Measurements from ENCODE around the gene TNNI3K.

The TNNI3K gene

GRCh38 chr1:74452035-74452434 lies 216.8 kb downstream of the TNNI3K start:
- DNase-seq: no peak

- DNase-seq: no peak
These were observed 218.1 kb downstream of the TNNI3K start for GRCh38 chr1:74453277-74453676.

DNA sequence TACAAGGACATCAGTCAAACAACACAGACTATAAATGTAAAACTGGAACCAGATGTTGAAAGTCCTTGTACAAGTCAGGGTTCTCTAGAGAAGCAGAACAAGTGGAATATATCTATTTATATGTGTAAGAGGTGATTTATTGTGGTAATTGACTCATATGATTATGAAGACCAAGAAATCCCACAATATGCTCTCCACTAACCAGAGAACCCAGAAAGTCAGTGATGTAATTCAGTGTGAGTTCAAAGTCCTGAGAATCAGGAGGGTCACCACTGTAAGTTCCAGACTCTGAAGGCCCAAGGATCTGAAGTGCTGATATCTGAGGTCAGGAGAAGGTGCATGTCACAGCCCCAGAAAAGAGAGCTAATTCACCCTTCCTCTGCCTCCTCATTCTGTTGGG lies 220.2 kb downstream of the TNNI3K start:
- DNase-seq: no peak

GRCh38 chr1:74457253-74457652 lies 222.1 kb downstream of the TNNI3K start:
- DNase-seq: no peak

DNA sequence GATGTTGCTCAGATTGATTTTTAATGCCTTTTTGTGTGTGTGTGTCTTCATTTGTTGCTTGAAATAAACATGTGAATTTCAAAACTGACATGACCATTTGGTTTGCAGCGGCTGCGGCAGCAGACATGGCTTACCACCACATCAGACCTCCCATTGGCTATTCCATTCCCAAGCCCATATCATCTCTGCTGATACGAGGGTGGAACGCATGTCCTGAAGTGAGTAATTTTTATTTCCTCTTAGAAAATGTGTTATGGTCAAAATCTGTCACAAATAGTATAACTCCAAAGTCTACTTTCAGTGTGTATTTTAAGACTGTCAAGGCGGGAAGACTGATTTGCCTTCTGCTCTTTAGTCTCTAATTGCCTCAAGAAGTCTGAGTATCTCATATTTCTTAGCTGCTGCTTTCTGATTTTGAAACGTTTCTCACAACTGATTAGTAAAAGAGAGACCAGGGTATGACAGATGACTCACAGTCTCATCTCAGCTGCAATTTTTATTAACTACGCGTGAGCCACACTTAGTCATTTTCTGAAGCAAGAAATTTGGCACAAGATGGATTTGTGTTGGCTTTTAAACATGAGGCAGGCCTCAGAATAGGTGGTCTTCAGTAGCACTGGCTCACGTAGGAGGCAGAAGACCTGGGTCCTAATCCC lies 228.3 kb downstream of the TNNI3K start:
- no peak for DNase-seq

- no peak for DNase-seq
These were observed 228.8 kb downstream of the TNNI3K start for GRCh38 chr1:74464037-74464436.

GRCh38 chr1:74465193-74465681 lies 230.1 kb downstream of the TNNI3K start:
- DNase-seq: no peak

GRCh38 chr1:74467786-74468377 lies 232.7 kb downstream of the TNNI3K start:
- no peak for DNase-seq

GRCh38 chr1:74468982-74469603 lies 233.9 kb downstream of the TNNI3K start:
- no peak for DNase-seq

DNA sequence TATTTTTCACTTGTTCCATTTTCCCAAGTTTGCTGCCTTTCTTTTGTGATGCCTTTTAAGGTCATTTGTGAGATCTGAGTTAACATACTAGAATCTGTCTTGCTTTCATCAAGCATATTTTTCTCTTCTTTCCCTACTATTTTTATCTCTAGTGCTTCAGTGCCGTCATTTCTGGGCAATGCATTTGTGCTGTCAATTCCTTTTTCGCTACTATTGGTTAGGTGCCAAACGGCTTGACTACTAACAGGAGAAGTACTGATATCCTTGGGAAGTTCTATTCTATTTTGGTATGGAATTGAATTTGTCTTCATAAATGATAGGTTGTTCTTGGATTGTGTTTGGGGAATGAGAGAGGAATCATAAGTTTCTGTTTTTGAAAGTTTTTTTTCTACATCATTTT lies 235.1 kb downstream of the TNNI3K start:
- DNase-seq: no peak

- no peak for DNase-seq
These were observed 235.7 kb downstream of the TNNI3K start for GRCh38 chr1:74470936-74471335.

DNA sequence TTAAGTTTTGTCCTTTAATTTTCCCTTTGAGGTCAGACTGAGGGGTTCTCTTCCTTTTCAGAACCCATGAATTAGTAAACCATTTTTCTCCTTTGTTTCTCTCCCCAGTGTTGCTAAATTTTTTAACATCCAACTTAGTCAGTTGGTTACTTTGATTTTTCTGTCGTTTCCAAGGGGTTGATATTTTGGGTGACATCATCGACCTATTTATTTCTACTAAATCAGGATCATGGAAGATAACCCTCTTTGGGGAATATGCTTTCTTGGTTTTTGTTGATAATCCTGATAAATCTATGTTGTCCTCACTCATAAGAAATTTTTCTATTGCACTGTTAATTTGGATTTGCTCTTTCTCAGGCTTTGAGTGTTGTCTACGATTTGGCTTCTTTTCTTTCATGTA lies 236.3 kb downstream of the TNNI3K start:
- DNase-seq: no peak

- DNase-seq: no peak
These were observed 239.4 kb downstream of the TNNI3K start for GRCh38 chr1:74474585-74474984.

- no peak for DNase-seq
These were observed 243.8 kb downstream of the TNNI3K start for GRCh38 chr1:74478979-74479378.

DNA sequence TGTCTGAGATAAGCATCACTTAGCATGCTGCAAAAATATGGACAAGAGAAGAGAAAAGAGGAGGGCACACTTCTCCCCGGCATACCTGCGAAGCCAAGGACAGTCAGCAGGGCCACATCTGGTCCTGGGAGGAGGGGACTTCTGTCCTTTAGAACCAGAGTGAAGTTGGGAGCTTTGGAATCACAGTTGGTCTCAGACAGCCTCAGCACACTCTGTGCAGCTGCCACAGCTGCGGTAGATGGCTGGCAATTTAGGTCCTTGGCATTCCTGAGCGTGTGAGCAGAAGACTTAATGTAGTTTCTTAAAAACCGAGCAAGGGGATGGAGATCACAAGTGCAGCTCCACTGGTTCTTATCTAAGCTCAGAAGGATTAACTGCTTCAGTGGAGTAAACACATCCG lies 244.9 kb downstream of the TNNI3K start:
- DNase-seq: no peak

DNA sequence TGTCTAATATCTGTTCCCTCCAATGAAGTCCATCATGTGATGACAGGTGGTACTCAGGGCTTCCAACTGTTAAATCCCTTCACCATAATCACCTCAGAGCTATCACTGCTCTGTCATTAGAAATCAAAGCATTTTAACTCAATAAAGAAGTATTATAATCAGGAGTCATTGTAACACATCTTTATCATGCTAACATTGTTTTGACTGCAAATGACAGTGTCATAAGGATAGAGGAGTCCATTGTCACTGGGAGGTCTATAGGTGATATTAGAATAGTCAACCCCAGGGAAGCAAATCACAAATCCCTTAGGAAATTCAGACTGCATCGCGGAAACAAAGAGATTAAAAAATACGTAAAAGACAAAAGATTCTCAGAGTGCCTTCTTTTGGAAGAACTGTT lies 246.4 kb downstream of the TNNI3K start:
- no peak for DNase-seq

DNA sequence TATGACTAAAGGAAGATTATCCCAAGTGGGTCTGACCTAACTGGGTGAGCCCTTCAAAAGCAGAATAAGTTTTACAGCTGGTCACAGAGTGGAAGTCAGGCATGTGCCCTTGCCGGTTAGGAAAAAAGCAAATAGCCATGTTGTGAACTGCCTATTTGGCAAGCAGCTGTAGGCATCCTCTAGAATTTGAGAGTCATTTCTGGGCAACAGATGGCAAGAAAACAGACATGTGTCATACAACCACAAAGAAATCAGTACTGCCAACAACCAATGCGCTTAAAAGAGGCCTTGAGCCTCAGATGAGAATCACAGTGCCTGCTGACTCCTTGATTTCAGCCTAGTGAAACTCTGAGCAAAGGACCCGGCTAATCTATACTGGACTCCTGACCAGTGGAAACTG lies 250.4 kb downstream of the TNNI3K start:
- no peak for DNase-seq

DNA sequence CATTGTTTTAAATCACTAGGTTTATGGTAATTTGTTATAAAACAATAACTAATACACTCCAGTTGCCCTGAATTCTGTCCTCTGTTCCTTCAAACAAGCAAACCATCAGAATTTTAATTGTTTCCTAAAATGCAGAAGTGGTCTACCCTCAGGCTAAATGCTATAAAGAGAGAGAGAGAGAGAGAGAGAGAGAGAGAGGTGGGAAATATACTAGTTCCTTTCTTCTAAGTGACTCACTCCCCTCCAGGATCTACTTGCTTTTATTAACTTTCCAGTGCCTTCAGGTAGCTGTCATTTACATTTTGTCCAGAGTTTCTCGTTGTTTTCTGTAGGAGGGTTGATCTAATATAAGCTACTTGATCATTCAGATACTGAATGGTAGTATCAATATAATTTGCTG lies 250.8 kb downstream of the TNNI3K start:
- no peak for DNase-seq

- no peak for DNase-seq
These were observed 261.5 kb downstream of the TNNI3K start for GRCh38 chr1:74496669-74497068.

- no peak for DNase-seq
These were observed 263.7 kb downstream of the TNNI3K start for GRCh38 chr1:74498901-74499300.

- no peak for DNase-seq
These were observed 267.2 kb downstream of the TNNI3K start for GRCh38 chr1:74502432-74502831.

GRCh38 chr1:74502858-74503257 lies 267.7 kb downstream of the TNNI3K start:
- DNase-seq: no peak

DNA sequence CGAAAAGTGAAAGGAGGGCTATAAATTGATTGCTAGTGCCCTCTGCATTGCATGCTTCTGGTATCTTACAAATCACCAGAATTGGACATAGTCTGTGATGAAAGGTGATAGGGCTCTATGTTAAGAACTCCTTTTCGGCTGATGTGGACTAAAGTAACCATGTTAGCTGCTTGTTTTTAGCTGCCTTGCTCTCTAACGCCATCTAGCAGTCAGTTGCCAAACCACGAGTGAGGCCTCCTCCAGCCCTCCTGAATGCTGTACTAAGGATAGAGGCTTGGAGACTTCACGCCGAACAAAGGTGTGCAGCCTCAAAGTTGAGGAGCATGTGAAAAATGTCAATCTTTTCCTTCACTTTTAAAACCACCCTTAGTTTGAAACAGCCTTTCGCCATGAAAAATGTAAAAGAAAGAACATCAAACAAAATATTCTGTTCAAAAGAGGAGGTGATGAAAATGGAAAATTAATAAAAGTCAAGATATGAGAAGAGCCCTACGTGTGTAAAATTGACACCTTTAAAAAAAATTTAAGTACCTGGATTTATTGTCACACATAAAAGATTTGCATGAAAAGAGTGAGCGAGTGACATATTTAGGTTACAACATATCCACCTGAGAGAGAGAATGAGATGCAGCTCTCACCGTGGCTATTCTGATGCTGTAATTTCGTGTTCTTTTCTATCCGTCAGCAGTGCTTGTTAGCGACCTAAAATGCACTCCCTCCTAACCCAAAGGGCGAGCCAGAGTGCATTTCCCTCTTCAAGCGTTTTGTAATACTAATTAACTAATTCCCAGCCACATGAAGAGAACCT lies 269.1 kb downstream of the TNNI3K start:
- DNase-seq: peak; percentile 30

Measured in CD4-positive, alpha-beta T cell treated with Interleukin-4 for 4 hours (primary cell).